Chondrocyte (in vitro differentiated cells): ENCODE results near the gene EPB41L1. TPM values are rescaled to one million over a fixed set of nuclear protein-coding genes. Genes with fewer than 3 reads are reported as not detected.

Experiments used
- DNase-seq: peaks from one replicate; pipeline ENCODE4 v3.0.0; 2021; ENCODE audit warnings: mixed read lengths, low spot score
- H3K27ac Mint-ChIP-seq: one replicate; pipeline ENCODE4 v1.8.0; 2021; ENCODE audit warnings: mild to moderate bottlenecking, moderate library complexity, mixed read lengths; ENCODE audit not compliant: unreplicated experiment
- H3K27me3 Mint-ChIP-seq: 2 replicates; pipeline ENCODE4 v1.8.0; 2021; ENCODE audit warnings: low read depth, mixed read lengths
- H3K36me3 Mint-ChIP-seq: 2 replicates; pipeline ENCODE4 v1.8.0; 2021; ENCODE audit warnings: low read depth, mixed read lengths
- H3K4me1 Mint-ChIP-seq: 2 replicates; pipeline ENCODE4 v1.8.0; 2021; ENCODE audit warnings: low read depth, mild to moderate bottlenecking, mixed read lengths
- H3K4me3 Mint-ChIP-seq: one replicate; pipeline ENCODE4 v1.8.0; 2021; ENCODE audit warnings: mild to moderate bottlenecking, moderate library complexity, mixed read lengths; ENCODE audit not compliant: unreplicated experiment
- H3K9me3 Mint-ChIP-seq: 2 replicates; pipeline ENCODE4 v1.8.0; 2021; ENCODE audit warnings: low read depth, mixed read lengths
- CTCF ChIP-seq: fragments of 200-600 bp; sonication (generic); IDR thresholded peaks from 2 replicates; pipeline ENCODE4 v1.5.0; 2021; ENCODE audit warnings: antibody characterized with exemption, mild to moderate bottlenecking, moderate library complexity
- total RNA-seq: library from RNA; stranded (reverse); gene quantifications from 3 replicates; pipeline ENCODE4 v1.2.1, GENCODE V29; 2021

Gene EPB41L1
- total RNA-seq, 1 donor from 2014 or later: 42.1 TPM

- Mint-ChIP-seq H3K4me1 (no peaks in the 10 kb centered on the region), H3K27ac (no peak overlapping the region), H3K27me3 (no peaks in the 10 kb centered on the region), H3K9me3 (no peaks in the 10 kb centered on the region), H3K36me3 (peaks cover 8% of the 10 kb centered on the region), H3K4me3 (no peak overlapping the region)
- no peak for TF ChIP-seq CTCF
- no peak for DNase-seq
These were observed 46.7 kb downstream of the EPB41L1 start for GRCh38 chr20:36201198-36201597.

- Mint-ChIP-seq H3K4me3 (no peak overlapping the region), H3K36me3 (peaks cover 14% of the 10 kb centered on the region), H3K4me1 (no peaks in the 10 kb centered on the region), H3K27ac (no peak overlapping the region), H3K27me3 (no peaks in the 10 kb centered on the region), H3K9me3 (no peaks in the 10 kb centered on the region)
- no peak for DNase-seq
- peak; percentile 96 for TF ChIP-seq CTCF
These were observed 48.4 kb downstream of the EPB41L1 start for GRCh38 chr20:36202891-36203338.

GRCh38 chr20:36203861-36204260 is 49.3 kb downstream of the EPB41L1 start:
- DNase-seq: no peak
- Mint-ChIP-seq H3K9me3 (no peaks in the 10 kb centered on the region), H3K36me3 (peaks cover 22% of the 10 kb centered on the region), H3K27ac (no peak overlapping the region), H3K27me3 (no peaks in the 10 kb centered on the region), H3K4me1 (no peaks in the 10 kb centered on the region), H3K4me3 (no peak overlapping the region)
- TF ChIP-seq CTCF: no peak

GRCh38 chr20:36205026-36205425 is 50.5 kb downstream of the EPB41L1 start:
- no peak overlapping the region for H3K4me3 Mint-ChIP-seq
- H3K27me3 Mint-ChIP-seq: no peaks in the 10 kb centered on the region
- TF ChIP-seq CTCF: no peak
- H3K36me3 Mint-ChIP-seq: peaks cover 29% of the 10 kb centered on the region
- H3K9me3 Mint-ChIP-seq: no peaks in the 10 kb centered on the region
- no peak overlapping the region for H3K27ac Mint-ChIP-seq
- DNase-seq: no peak
- H3K4me1 Mint-ChIP-seq: peaks cover 2% of the 10 kb centered on the region

GRCh38 chr20:36206068-36206467 is 51.5 kb downstream of the EPB41L1 start:
- no peak for DNase-seq
- no peak for TF ChIP-seq CTCF
- H3K27ac Mint-ChIP-seq: no peak overlapping the region

More at GRCh38 chr20:36206068-36206467, 51.5 kb downstream of the EPB41L1 start:
- H3K36me3 Mint-ChIP-seq: peaks cover 31% of the 10 kb centered on the region
- H3K9me3 Mint-ChIP-seq: no peaks in the 10 kb centered on the region
- no peaks in the 10 kb centered on the region for H3K27me3 Mint-ChIP-seq
- H3K4me1 Mint-ChIP-seq: peaks cover 9% of the 10 kb centered on the region
- H3K4me3 Mint-ChIP-seq: no peak overlapping the region
